Motor neuron (in vitro differentiated cells): ENCODE measurements around the gene GRIK3. TPM values are rescaled to one million over a fixed set of nuclear protein-coding genes. Genes with fewer than 3 reads are reported as not detected.

Experiments used
- ATAC-seq, 8 experiments: fragments of 200-7000 bp; cut with Tn5 transposase; replicated peaks in 6 of 8; 2 replicates each; pipeline ENCODE4 v1.8.0; 2021; ENCODE audit warnings: mild to moderate bottlenecking in 8 of 8, moderate library complexity in 8 of 8
- H3K27ac ChIP-seq, 2 donors: fragments of 250-450 bp; sonication (Bioruptor Pico); 2 replicates each; pipeline ENCODE4 v1.9.0; 2021; ENCODE audit warnings: antibody characterized with exemption in 2 of 2, mild to moderate bottlenecking in 2 of 2, moderate library complexity in 1 of 2
- H3K4me1 ChIP-seq, 2 donors: fragments of 250-450 bp; sonication (Bioruptor Pico); replicated peaks in 1 of 2; 2 replicates each; pipeline ENCODE4 v1.6.1; 2021; ENCODE audit warnings: antibody characterized with exemption in 2 of 2, mild to moderate bottlenecking in 2 of 2, moderate library complexity in 1 of 2
- H3K4me3 ChIP-seq, 5 donors: fragments of 250-450 bp; sonication (Bioruptor Pico); 2 replicates each; pipeline ENCODE4 v1.9.0; 2021; ENCODE audit warnings: antibody characterized with exemption in 5 of 5, mild to moderate bottlenecking in 5 of 5, moderate library complexity in 4 of 5
- WGBS, 10 experiments: fragments of 450-650 bp; shearing (Covaris generic); methylation state at CpG; one replicate each; pipeline ENCODE4 v1.0.0; 2022; 5-methylcytosine and 5-hydroxymethylcytosine counted together
- in situ Hi-C, 9 experiments: fragments of 400-800 bp; cut with MboI; loops; one replicate each; pipeline ENCODE4 v1.15.0; 2021; ENCODE audit warnings: low sequenced_read_pairs in 9 of 9, low pct_unique_long_range_greater_than_20kb in 2 of 9; ENCODE audit not compliant: unreplicated experiment in 9 of 9
- total RNA-seq, 8 experiments: library from RNA; unstranded; fragments of 300-600 nt; gene quantifications; 2 replicates each; pipeline versions ENCODE4 v1.2.3 to v1.2.4, GENCODE V29; 2022

GRIK3 gene
- total RNA-seq, 8 experiments from 2014 or later = 0.73 to 21.1 (median 11.9) TPM

DNA sequence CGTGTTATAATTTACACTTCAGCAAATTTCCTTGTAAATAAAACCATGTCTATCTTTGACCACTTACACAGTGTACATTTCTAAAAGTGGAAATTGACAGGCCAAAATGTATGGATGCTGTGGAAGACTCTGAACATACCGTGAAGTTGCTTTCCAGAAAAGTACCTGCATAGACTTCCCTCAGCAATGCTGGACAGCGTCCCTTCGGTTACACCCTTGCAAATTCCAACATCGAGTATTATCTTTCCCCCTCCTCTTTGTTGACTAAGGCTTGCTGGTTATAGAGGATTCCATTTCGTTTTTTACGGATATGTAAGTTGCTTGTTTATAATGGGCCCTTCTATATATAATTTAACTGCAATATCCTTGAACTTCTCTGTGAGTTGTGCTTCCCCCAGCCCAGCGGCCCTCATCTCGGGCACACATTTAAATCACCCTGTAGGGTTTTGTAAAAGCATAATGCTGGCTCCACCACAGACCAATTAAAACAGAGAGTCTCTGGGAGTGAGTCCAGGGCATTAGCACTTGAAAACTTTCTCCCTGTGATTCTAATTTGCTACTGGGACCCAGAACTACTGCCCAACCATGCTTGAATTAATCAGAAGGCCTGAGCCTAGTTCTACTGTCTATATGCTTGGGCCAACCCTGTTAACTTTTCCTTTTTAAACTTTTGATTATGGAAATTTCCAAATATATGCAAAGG lies 230.3 kb downstream of the GRIK3 start:
- Histone ChIP-seq H3K27ac (no peak overlapping the region), H3K4me1 (peaks cover 3 to 7% of the 10 kb centered on the region in 2 donors), H3K4me3 (no peak overlapping the region)
- in situ Hi-C loops = no loop called here
- peak in 3 of 8 experiments; percentile 70 to 82 (median 82) for ATAC-seq
- 11 to 87% (median 26%) methylated on average over 1 to 9 of the region's 9 CpGs; no CpG with 5 or more reads in 1 of the 10 experiments for WGBS, 10 experiments

DNA sequence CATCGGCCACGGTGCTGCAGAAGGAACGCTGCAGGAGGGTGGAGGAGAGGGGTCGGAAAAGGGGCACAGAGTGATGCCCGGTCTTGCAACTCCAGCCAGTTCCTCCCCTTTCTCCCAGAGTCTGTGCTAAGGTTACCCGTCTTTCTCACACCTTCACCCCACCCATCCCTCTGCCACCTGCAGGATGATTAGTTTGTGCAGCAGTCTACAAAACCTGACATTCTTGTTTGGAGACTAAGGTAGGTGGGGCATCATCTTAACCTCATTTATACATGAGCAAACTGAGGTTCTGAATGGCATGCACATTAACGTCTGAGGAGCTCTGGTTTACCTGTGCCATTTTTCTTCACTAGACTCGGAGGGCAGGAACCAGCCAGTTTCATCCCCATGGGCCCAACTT lies 232.3 kb downstream of the GRIK3 start:
- no peak for ATAC-seq
- in situ Hi-C loops = no loop called here
- Histone ChIP-seq H3K4me3 (no peak overlapping the region), H3K4me1 (peaks cover 3 to 7% of the 10 kb centered on the region in 2 donors), H3K27ac (no peak overlapping the region)
- 7 to 98% (median 60%) methylated on average over 1 to 8 of the region's 8 CpGs; no CpG with 5 or more reads in 3 of the 10 experiments for WGBS, 10 experiments

DNA sequence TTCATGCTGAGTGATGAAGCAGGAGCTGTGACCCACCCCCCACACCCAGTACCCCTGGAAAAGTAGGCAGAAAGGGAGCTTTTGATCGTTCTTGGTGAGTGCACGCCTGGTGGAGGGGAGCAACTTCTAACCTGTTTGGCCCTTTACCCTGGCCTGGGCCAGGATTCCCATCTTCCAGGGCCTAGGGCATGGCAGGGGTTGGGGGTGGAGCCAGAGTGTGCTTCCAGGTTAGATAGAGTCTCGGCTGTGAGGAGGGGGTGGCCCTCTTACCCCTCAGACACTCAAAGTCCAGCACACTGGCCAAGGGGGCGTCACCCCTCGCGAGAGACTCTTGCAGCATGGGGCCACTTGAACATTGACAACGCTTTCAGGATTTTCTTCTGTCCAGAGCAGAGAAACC lies 236.6 kb downstream of the GRIK3 start:
- WGBS, 10 experiments = 0 to 100% (median 76%) methylated on average over 1 to 6 of the region's 7 CpGs; no CpG with 5 or more reads in 6 of the 10 experiments
- in situ Hi-C loops = no loop called here
- Histone ChIP-seq H3K4me1 (peaks cover 0 to 2% of the 10 kb centered on the region in 2 donors), H3K27ac (no peak overlapping the region), H3K4me3 (no peak overlapping the region)
- ATAC-seq = no peak

DNA sequence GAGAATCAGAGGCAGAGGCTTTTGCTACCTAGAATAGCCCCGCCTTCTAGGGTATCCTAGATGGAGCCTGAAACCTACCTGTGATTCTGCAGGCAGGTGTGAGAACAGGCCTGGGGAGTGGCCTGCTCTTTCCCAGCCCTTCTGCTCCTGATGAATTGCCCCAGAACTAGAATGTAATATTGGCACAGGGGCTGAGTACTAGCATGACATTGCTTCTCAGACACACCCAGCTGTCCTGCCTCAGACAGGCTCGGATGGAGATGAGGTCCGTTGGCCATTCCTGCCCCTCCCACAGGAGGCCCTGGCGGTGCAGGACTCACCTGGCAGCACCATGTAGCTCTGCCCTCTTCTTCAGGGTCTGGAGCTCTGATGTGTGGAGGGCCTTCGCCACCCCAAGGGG lies 237.6 kb downstream of the GRIK3 start:
- peak in 2 of 8 experiments; percentile 30 to 60 for ATAC-seq
- Histone ChIP-seq H3K4me1 (peaks cover 0 to 2% of the 10 kb centered on the region in 2 donors), H3K4me3 (no peak overlapping the region), H3K27ac (no peak overlapping the region)
- WGBS, 10 experiments = 14 to 83% (median 53%) methylated on average over 1 to 5 of the region's 5 CpGs; no CpG with 5 or more reads in 4 of the 10 experiments
- in situ Hi-C loops = no loop called here

DNA sequence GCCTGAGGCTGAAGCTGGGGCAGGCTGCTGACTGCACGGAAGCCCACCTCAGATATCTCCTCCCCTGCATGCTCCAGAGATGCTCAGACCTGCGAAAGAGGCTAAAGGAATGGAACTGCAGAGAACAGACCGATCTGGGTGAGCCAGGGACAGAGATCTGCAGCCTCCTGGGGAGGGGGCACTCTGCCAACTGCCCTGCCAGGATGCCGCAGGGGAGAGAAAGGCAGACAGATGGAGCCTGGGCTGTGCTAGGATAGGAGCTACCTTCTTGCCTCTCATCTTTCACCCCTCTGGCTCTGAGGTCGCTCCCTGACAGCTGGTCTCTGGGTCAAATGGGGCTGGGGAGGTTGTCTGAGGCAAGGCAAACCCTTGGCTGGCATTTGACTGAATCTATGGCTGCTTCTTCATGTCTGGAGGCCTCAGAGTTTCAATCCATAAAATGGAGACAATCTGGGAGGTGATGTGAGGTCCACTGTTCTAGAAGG lies 238.2 kb downstream of the GRIK3 start:
- no peak for ATAC-seq
- in situ Hi-C loops = no loop called here

DNA sequence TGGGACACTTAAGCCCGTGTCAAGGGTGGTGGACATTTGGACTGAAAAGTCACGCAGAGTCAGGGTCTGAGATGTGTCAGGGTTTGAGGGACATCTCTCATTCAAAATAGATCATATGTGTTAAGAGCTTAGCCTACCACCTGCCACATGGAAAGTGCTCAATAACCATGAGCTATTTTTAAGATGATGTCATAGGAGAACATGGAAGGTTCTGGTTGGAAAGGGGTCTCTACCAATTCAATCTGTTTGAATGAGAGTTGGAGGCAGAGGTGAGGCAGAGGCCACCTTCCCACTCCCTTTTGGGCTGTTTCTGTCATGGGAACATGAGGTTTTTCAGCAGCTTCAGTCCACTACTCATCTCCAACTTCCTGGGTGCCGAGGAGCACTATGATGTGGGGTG lies 239.9 kb downstream of the GRIK3 start:
- 37 to 100% (median 70%) methylated on average over 2 to 3 of the region's 3 CpGs; no CpG with 5 or more reads in 5 of the 10 experiments for WGBS, 10 experiments
- Histone ChIP-seq H3K27ac (no peak overlapping the region), H3K4me3 (no peak overlapping the region), H3K4me1 (peaks cover 0 to 2% of the 10 kb centered on the region in 2 donors)
- ATAC-seq = no peak
- in situ Hi-C loops = no loop called here

More for the DNA sequence above, 238.2 kb downstream of the GRIK3 start:
- 18 to 84% (median 82%) methylated on average over 1 to 5 of the region's 5 CpGs; no CpG with 5 or more reads in 5 of the 10 experiments for WGBS, 10 experiments
- peaks cover 0 to 2% of the 10 kb centered on the region in 2 donors for H3K4me1 ChIP-seq
- no peak overlapping the region for H3K27ac ChIP-seq
- H3K4me3 ChIP-seq = no peak overlapping the region

DNA sequence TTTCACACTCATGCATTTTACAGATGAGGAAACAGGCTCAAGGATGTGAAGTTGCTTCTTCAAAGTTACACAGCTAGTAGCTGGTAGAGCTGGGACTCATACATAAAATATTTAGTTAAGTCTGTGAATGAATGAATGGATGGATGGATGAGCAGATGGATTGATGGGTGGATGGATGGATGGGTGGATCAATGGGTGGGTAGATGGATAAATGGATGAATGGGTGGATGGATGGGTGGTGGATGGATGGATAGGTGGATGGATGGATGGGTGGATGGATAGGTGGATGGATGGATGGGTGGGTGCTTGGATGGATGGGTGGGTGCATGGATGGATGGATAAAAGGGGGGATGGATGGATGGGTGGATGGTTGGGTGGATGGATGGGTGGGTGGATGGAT lies 240.9 kb downstream of the GRIK3 start:
- Histone ChIP-seq H3K27ac (no peak overlapping the region), H3K4me1 (peaks cover 0 to 2% of the 10 kb centered on the region in 2 donors), H3K4me3 (no peak overlapping the region)
- ATAC-seq = no peak
- in situ Hi-C loops = no loop called here

DNA sequence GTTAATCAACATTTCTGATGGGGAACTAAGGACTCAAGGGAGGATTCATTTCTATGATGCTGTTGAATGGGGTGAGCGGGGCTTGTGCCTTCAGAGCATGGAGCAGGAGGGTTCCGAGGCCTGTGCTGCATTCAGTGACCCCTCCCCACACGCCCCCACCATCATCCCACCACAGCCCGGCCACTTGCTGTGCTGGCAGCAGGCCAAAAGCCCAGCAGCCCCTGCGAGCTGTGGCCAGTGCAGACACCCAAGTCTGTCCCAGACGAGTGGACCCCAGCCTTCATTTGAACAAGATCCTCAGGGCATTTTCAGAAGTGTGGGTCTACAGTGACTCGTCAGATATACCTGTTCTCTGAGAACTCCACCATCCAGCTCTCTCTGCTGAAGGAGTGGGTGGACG lies 242.0 kb downstream of the GRIK3 start:
- in situ Hi-C loops = no loop called here
- H3K4me1 ChIP-seq = peaks cover 6 to 7% of the 10 kb centered on the region in 2 donors
- no peak overlapping the region for H3K4me3 ChIP-seq
- WGBS, 10 experiments = 7 to 73% (median 61%) methylated on average over 2 to 5 of the region's 8 CpGs; no CpG with 5 or more reads in 6 of the 10 experiments
- ATAC-seq = no peak
- H3K27ac ChIP-seq = no peak overlapping the region

DNA sequence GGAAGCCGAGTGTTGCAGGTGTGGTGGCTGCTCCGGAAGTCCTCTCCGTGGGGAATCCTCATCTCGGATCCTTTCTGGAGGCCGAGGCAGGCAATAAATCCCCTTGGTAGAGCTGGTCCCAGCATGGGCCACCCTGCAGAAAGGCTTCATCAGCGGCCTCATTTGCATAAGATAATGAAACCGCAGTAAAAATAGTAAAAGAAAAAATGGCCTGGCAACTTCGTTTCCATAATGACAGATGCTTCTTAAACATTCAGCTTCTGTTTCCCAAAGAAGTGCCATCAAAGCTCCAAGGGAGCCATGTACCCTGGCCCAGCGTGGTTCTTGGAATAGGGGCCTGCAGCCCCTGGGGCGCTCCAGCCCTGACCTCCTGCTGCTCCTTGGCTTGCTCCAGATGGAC lies 244.1 kb downstream of the GRIK3 start:
- ATAC-seq = no peak
- H3K4me3 ChIP-seq = no peak overlapping the region
- WGBS, 10 experiments = 5 to 65% (median 41%) methylated on average over 2 to 10 of the region's 10 CpGs; no CpG with 5 or more reads in 1 of the 10 experiments
- in situ Hi-C loops = no loop called here
- H3K27ac ChIP-seq = no peak overlapping the region
- peaks cover 7 to 18% of the 10 kb centered on the region in 2 donors for H3K4me1 ChIP-seq

DNA sequence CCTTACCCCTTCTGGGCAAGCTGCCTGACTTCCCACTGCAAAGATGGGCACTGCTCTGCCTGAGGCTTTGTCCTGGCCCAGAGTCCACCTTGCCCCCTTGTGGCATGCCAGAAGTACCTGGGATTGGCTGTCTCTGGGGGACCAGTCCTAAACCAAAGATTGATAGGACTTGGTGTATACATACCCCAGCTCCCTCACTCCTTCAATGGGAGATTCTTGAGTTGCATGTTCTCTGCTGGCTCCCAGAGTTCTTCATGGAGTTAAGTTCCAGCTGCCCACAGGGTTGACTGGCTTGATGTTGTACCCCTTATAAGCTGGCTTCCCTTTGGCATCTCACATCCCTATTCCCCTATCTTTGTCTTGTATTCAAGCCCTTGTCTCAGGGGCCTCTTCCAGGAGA lies 244.8 kb downstream of the GRIK3 start:
- in situ Hi-C loops = no loop called here
- ATAC-seq = no peak
- Histone ChIP-seq H3K27ac (no peak overlapping the region), H3K4me1 (peaks cover 5 to 18% of the 10 kb centered on the region in 2 donors), H3K4me3 (no peak overlapping the region)

DNA sequence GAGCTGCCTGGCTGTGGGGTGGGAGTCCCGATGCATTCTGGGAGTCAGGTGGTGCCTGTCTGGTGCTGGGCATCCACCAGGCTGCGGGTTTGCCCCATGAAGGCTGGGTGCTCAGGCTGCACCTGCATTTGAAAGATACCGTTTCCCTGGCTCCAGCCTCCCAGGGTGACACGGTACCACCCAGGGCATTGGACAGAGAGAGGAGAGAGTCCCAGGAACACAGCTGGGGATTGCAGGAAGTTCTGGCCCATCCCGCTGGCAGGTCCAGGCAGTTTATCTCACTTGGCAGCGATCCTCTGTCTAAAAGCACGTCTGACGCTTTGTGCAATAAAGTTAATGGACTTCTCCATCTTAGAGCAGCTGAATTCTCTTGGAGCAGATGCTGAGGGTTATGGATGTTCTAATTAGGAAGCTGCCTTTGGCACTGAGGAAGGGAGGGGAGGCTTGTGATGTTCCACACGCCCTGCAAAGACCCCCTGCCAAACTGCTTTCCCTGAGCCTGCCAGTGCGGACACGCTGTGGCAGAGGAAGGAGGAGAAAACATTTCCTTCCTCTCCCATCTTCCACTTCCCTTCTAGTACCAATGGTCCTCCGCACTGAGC lies 246.9 kb downstream of the GRIK3 start:
- in situ Hi-C loops = no loop called here
- WGBS, 10 experiments = 0 to 90% (median 67%) methylated on average over 1 to 9 of the region's 12 CpGs; no CpG with 5 or more reads in 2 of the 10 experiments
- ATAC-seq = peak in 3 of 8 experiments; percentile 17 to 21 (median 21)
- H3K4me3 ChIP-seq = no peak overlapping the region
- H3K4me1 ChIP-seq = peaks cover 5 to 18% of the 10 kb centered on the region in 2 donors
- H3K27ac ChIP-seq = no peak overlapping the region

DNA sequence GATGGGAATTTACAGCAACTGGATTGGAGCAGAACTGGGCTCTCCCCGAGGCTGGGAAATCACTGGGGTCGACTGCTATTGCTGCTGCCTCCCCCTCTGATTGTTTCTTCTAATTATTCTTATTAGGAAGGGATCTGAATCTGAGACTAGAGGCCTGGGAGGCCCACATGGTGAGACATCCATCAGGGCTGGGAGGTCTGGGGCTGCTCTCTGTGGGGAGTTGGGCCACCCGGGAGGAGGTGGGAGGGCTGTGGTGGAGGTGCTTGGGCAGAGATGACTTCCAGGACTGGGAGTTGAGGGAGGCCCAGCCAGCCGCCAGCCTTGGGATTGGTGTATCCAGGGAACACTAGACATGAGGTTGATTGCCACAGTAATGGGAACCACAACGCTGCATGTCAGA lies 247.9 kb downstream of the GRIK3 start:
- peak in 2 of 8 experiments; percentile 33 to 51 for ATAC-seq
- Histone ChIP-seq H3K27ac (no peak overlapping the region), H3K4me1 (peaks cover 10 to 23% of the 10 kb centered on the region in 2 donors), H3K4me3 (no peak overlapping the region)
- in situ Hi-C loops = no loop called here
- 0 to 100% (median 65%) methylated on average over 1 to 5 of the region's 5 CpGs; no CpG with 5 or more reads in 2 of the 10 experiments for WGBS, 10 experiments

DNA sequence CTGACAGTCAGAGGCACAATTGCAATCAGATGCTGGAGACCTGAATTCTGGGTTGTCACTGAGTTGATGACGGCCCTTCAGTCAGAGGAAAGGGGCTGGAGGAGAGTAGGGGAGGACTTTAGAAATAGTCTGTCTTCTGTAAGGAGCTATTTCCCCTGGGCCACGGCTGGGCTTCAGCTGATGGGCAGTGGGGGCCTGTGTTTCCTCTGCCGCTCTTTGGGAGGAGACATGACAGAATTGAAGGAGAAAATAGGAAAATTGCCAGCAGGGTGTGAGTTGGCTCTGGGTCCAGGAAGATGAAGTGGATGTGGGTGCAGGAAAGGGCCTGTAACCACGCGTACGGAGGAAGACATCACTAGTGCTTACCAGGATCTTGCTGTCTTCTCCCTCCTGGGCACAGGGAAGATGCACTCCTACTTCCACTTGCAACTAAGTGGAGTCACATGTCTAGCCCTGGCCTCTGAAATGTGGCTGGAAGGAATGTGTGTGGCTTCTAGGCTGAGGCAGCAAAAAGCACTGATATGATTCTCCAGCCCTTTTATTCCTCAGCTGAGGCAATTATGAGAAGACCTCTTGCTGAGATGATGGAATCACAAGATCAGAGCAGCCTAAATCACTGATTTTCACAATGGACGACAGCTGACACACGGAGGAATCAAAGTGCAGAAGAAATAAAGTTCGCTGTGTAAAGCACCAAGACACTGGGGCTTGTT lies 250.0 kb downstream of the GRIK3 start:
- Histone ChIP-seq H3K27ac (no peak overlapping the region), H3K4me3 (no peak overlapping the region), H3K4me1 (peaks cover 13 to 27% of the 10 kb centered on the region in 2 donors)
- in situ Hi-C loops = no loop called here
- WGBS, 10 experiments = 34 to 100% (median 80%) methylated on average over 1 to 7 of the region's 9 CpGs; no CpG with 5 or more reads in 2 of the 10 experiments
- ATAC-seq = peak in 6 of 8 experiments; percentile 14 to 63 (median 34)
